HG03354 (cell line): Measurements from ENCODE around the gene SESTD1.
A peak's percentile ranks its signal among the peaks of the same experiment; 100 is the strongest.

Source experiments
- ATAC-seq: cut with Tn5 transposase; IDR thresholded peaks from one replicate; pipeline ENCODE4 v1.9.1; 2021; ENCODE audit warnings: mild to moderate bottlenecking; ENCODE audit not compliant: unreplicated experiment, poor library complexity, severe bottlenecking

SESTD1 gene, protein sequence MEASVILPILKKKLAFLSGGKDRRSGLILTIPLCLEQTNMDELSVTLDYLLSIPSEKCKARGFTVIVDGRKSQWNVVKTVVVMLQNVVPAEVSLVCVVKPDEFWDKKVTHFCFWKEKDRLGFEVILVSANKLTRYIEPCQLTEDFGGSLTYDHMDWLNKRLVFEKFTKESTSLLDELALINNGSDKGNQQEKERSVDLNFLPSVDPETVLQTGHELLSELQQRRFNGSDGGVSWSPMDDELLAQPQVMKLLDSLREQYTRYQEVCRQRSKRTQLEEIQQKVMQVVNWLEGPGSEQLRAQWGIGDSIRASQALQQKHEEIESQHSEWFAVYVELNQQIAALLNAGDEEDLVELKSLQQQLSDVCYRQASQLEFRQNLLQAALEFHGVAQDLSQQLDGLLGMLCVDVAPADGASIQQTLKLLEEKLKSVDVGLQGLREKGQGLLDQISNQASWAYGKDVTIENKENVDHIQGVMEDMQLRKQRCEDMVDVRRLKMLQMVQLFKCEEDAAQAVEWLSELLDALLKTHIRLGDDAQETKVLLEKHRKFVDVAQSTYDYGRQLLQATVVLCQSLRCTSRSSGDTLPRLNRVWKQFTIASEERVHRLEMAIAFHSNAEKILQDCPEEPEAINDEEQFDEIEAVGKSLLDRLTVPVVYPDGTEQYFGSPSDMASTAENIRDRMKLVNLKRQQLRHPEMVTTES

DNA sequence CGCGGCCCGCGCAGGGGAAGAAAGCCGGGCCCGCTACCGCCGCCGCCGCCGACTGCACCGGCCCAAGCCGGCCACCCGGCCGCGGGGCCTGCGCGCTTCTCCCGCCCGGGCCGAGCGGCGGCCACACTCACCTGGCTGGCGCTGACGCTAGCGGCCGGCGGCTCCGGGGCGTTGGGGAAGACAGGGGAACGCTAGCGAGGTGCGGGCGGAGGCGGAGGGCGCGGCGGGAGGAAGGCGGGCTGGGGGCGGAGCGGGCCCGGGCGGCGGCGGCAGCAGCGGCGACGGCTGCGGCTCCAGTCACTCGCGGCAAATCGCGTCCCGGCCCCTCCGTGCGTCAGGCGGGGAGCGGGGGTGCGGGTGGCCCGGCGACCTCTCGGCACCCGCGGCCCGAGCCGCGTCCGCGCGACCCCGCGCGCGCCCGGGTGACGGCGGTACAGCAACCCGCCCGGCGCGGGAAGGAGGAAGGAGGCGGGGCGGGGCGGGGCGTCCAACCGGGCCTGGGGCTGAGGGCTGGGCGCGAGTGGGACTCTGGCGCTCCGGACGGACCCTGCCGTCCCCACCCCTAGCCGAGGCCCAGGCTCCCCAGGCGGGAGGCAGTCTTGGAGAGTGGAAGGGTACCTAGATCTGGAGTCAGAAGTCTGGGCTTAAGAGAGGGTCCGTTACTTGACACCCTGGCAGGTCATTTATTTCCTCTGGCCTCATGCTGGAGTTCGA, at the start of gene SESTD1:
Gene SESTD1, minus strand, starts transcription at position 465 of the 714 bp plus-strand sequence. CDS start 72,991 bp downstream, outside the sequence.
- ATAC-seq = peak; percentile 75

DNA sequence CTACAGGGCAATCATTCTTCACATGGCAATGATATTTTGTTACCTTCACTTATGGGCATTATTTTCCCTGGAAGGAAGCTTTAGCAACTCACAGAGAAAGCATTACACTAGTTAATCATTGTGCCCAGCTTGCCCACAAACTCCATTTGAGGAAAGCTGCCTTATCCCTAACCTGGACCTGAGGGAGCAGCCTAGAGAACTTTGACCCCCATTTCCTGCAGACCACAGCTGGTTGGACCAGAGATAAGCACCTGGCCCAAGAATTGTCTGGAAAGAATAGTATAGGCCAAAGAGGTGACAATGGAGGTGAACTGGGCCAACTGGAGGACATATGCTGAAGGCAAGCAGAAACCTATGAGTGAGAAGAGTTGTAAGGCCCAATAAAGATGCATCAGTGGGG, 48.4 kb upstream of the SESTD1 start:
- no peak for ATAC-seq

DNA sequence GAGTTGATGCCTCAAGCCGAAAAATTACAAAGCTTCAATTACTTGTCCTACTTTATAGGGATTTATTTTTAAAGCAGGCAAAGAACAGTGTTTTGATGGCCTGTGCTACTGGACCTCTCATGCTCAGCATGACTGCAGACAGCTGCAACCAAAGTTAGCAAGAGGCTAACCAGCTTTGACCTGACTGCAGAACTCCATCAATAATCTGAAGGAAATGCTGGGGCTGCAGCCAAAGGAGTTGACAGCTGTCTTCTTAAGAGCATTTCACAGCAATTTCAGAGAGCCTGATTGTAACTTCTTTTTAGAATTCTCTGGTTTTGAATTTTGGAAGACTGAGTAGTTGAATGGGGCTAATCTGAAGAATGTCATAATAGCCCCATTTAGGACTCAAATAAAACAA, 46.5 kb upstream of the SESTD1 start:
- ATAC-seq = no peak

DNA sequence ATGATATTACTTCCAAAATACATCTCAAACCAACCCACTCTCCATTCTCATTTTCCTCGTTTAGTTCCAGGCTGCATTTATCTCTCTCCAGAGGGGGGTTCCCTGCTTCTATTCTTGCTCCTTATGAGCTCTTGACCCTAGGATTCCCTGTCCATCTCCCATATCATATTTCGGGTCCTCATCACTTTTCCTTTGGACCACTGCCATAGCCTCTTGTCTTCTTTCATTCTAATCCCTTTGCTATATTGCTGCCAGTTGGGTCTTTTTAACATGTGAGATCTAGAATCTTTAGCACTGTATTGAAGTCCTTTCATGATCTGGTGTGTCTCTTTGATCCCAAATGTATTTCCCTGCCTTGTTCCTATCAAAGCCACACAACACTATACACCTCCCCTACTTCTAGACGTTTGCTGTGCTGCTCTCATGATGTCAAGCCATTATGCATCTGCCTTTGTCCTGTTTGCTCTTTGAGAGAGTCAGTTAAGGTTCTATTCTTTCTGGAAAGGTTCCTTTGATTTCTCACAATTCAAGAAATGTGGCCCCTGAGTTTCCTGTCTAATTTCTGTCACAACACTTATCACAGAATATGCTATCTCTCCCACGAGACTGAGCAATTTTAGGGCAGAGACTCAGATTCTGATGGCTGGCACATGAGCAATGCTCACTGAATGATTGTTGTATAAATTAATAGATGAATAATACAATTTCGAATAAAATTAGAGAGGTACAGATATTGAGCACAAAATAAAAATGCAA, 43.2 kb upstream of the SESTD1 start:
- ATAC-seq = no peak

DNA sequence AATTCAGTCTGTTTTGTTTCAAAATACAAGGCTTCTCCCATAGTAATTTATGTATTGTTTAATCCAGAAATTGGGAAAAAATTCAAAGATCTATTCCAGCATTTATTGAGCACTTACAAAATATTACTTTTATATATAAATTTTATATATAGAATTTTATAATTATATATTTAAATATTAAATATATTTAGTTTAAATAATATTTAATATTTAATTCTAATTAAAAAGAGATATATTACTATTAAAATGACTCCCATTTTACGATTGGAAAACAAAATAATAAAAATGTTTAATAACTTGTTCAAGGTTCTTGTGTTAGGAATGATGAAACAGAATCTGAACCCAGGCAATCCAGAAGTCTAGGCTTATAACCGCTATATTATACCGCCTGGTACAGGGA, 40.5 kb upstream of the SESTD1 start:
- ATAC-seq = no peak

DNA sequence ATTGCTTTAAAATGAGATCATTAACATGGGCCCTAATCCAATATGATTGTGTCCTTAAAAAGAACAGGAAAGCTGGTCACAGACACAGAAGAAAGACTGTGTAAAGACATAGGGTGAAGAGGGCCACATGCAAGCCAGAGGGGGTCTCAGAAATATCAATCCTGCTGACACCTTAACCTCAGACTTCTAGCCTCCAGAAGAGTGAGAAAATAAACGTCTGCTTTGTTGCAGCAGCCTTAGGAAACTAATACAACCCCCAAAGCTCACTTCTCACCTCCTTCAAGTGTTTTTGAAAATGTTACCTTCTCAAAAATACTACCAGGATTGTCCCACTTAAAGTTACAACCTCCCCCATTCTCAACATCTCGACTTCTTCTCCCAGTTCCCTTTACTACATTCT, 39.8 kb upstream of the SESTD1 start:
- ATAC-seq = no peak

DNA sequence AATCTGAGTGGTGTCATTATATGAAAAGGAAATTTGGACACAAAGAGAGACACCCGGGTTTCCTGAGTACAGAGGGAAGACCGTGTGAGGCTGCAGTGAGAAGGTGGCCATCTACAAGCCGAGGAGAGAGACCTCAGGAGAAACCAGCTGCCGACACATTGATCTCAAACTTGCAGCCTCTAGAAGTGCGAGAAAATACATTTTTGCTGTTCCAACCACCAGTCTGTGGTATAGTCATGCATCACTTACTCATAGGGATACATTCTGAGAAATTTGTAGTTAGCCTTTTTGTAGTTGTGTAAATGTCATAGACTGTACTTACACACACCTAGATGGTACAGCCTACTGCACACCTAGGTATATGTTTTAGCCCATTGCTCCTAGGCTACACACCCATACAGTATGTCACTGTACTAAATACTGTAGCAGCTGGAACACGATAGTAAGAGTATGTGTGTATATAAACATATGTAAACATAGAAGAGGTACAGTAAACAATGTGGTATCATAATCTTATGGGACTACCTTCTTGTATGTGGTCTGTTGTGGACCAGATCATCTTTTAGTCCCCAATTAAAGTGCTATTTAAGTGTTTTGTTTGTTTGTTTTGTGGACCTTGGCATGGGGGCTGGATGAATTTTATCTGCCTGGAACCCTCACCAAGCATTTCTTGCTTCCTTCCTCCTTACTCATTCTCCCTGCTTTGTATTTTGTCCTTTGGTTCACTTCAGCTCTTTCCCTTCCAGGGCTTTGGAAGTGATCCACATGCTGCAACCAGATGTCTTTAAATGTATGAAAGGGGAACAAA, 38.3 kb upstream of the SESTD1 start:
- ATAC-seq = no peak

DNA sequence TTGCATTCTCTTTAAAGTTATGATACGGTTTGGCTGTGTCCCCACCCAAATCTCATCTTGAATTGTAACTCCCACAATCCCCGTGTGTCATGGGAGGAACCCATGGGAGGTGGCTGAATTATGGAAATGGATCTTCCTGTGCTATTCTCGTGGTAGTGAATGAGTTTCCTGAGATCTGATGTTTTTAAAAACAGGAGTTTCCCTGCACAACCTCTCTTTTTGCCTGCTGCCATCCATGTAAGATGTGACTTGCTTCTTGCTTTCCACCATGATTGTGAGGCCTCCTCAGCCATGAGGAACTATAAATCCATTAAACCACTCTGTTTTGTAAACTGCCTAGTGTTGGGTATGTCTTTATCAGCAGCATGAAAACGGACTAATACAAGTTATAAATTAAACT, 37.5 kb upstream of the SESTD1 start:
- no peak for ATAC-seq

DNA sequence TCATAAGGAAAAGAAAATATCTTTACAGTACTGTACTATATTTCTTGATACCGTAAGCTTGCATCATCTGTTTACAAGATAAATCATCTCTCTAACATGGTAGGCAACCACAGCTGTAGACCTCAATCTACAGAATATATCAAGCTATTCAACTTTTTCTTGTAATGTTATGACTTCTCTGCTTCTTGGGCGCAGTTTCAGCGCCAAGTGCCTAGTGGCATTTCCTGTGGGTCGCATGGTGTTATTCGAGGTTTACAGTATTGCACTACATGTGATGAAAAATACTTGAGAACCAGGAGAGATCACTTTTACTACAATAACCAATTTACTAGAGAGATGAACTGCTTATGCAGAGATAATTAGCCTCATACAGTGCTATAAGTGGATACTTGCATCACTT, 34.0 kb upstream of the SESTD1 start:
- no peak for ATAC-seq

DNA sequence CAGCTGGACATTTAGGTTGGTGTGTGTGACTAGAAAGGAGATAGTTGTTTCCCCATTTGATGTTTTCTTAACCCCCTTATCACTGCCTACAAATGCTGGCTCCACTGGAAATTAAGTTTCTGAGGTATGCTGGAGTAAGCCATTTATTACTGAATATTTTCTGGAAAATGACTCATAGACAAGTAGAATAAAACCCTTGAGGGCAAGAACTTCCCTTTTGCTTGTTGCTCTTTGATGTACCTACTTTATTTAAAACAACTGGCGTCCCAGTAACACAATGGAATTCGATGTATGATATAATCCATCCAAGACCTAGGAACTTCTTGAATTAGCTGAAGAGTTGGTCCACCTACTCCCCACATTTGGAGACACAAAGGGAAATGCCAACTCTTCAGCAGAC, 33.3 kb upstream of the SESTD1 start:
- no peak for ATAC-seq

DNA sequence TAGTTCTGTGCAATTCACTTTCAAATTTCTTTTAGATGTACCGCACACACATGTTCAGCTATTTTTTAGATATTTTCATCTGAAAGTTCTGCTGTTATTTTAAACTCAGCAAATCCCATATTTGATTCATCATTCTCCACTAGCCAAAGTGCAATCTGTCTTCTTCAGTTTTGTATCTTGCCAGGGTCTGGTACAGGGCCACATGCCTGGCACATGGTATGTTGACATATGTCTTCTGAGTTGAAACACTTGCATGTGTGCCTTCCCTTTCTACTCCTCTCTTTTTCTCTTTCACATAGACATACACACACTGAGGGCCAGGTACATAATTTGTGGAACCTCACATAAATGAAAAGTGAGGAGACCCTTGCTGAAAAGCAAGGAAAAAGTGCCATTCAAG, 25.7 kb upstream of the SESTD1 start:
- no peak for ATAC-seq

DNA sequence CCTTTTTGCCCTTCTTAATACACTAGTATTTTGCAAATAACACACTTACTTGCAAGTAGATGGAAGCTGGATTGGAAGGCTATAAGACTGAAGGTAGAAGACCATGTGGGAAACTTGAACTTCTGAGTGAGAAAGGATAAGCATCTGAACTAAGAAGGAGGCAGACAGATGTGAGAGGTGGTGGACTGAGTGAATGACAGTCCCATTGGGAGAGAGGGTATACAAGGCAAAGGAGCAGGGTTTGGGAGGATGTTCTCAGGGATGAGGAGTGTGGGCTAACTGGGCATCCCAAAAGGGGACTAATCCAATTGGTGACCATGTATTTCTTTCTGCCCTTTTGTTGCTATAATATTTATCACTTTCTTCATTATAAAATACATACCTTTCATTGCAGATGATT, 20.4 kb upstream of the SESTD1 start:
- ATAC-seq = no peak

DNA sequence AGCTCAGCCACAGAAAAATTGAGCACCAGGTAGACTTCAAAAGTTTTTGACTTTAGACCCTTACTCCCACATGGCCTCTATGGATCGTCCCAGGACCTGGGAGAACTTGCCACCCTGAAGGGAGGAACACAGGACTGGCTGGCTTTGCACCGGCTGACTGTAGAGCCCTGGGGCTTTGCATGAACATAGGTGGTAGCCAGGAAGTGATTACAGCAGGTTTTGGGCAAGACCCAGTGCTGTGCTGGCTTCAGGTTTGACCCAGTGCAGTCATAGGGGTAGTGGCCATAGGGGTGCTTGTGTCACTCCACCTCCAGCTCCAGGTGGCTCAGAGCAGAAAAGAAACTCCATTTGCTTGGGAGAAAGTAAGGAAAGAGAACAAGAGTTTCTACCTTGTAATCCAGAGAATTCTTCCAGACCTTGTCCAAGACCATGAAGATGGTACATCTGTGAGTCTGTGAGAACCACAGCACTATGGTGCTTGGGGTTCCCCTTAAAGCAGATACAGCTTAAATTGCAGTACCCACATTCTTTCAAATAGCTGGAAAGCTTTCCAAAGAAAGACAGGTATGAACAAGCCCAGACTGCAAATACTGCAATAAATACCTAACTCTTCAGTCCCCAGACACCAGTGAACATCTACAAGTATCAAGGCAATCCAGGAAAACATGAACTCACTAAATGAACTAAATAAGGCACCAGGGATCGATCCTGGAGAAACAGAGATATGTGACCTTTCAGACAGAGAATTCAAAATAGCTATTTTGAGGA, 13.0 kb upstream of the SESTD1 start:
- ATAC-seq = no peak

DNA sequence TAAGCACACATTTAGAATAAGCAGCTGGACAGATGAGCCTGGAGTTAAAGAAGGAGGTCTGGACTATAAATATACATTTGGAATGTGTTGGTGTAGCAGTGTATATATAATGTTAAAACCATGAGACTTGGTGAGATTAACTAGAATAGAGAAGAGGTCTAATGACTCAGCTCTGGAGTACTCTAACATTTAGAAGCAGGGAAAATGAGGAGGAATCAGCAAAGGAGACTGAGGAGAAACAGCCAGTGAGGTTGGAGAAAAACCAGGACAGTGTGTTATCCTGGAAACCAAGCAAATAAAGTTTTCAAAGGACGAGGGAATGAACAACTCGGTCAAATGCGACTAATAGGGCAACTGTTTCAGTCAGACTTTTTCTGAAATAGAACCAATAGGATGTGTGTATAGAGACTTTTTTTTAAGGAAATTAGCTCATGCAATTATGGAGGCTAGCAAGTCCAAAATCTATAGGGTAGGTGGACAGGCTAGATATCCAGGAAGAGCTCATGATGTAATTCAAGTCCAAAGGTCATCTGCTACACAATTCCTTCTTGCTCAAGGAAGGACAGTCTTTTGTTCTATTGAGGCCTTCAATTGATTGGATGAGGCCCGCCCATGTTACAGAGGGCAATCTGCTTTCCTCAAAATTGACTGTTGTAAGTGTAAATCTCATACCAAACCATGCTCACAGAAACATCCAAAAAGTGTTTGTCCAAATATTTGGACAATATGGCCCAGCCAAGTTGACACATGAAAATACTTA, 10.8 kb upstream of the SESTD1 start:
- peak; percentile 15 for ATAC-seq

DNA sequence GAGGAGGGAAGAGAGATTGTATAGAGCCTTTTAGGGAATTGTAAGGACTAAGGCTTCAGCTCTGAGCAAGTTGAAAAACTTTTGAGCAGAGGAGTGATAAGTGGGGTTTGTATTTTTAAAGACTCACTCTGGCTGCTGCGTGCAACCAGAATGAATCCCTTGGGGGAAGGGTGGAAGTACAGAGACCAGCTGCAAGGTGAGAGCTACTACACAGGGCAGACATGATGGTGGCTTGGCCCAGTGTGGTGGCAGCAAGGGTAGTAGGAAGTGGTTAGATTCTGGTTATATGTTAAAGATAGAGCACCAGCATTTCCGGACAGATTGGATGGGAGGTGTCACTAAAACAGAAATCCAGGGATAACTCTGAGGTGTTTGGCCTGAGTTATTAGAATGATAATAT, 10.1 kb upstream of the SESTD1 start:
- peak; percentile 100 for ATAC-seq

DNA sequence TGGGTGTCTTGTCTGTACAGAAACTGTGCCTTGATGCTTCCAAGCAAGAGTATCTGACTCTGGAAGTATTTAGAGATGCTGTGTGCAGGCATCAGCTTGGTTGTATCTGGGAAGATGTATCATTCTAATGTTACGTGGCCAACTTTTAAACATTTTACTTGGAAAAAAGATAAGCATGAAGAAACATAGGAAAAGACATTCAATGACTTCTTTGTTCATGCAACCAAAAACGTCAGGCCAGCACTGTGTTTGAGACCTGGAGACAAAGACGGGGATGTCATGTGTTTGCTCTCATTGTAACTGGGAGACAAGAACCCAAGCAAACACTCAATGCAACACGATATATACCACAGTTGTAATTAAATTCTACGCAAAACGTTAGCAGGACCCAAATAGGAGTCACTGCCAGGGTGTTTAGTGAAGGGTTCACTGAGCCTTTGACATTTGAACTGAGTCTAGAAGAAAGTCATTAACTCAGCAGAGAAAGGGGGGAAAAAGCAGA, 8.9 kb upstream of the SESTD1 start:
- no peak for ATAC-seq

DNA sequence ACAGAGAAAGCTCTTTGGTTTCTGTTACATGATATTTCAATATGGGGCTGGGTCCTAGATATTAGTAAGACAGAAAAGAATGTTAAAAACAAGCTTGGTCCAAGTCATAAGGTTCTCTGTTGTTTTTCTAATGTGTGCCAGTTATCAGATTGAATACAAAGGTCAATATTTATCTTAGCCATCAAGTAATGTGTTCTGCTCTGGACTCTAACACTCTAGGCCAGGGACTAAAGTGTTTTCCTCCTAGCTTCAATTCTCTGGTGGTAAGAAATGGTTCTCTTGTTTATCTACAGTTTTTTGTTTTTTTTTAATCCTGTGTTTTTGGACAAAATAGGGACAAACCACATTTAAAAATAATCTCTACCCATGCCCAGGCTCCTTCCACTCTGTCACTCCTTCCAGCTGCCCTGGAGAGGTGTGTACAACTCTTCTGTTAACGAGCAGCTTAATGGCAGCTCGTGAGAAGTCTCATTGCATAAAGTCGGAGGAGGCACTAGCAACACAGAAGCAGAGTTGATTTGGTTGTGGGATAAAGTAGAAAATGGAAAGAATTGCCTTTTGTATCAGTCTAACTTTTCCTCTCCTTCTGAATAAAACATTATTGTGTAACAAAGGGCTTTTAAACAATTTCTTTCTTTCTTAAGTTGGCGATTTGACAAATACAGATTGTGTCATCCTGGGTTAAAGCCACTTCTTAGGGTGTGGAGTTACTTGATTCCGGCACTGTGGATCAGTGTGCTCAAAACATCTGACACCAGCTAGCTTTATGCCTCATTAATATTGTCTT, 8.0 kb upstream of the SESTD1 start:
- no peak for ATAC-seq
